K562 (cell line): ENCODE data around the gene PIGC. TPM values are rescaled to one million over a fixed set of nuclear protein-coding genes. Genes with fewer than 3 reads are reported as not detected.

ENCODE experiments used
- ATAC-seq: fragments of 200-7000 bp; cut with Tn5 transposase; 3 replicates; pipeline ENCODE4 v1.9.1; 2020; ENCODE audit warnings: moderate library complexity
- BruUV-seq: library from RNA; stranded (reverse); fragments of 400-500 nt; replicated peaks from 2 replicates; lab custom pipeline; 2021; lab: Mats Ljungman, UMichigan
- CTCF ChIA-PET: fragments of 300-600 bp; formaldehyde crosslinking; extraction: SDS; loops from one replicate; lab custom pipeline; 2021; ENCODE audit warnings: low intra/inter-chr PET ratio; lab: Yijun Ruan, JAX
- POLR2A ChIA-PET: fragments of 300-600, 350-650 bp; sonication (Branson Sonifier 250); formaldehyde crosslinking; extraction: SDS; loops from one replicate; lab custom pipeline; 2021; ENCODE audit warnings: antibody characterized with exemption, inconsistent platforms; lab: Yijun Ruan, JAX
- DNase-seq, 4 experiments: peaks; one replicate each; pipeline versions ENCODE4 v3.0.0 to v3.0.0-alpha.2; 2011 to 2018; ENCODE audit warnings: low spot score in 3 of 4, mixed read lengths in 3 of 4; ENCODE audit errors: extremely low read depth in 1 of 4
- FAIRE-seq: peaks from 2 replicates; lab custom pipeline; 2011; peaks lifted over from hg19 to GRCh38; lab: Jason Lieb, UNC
- H2AFZ ChIP-seq: 2 replicates; pipeline ENCODE4 v1.6.0; 2011; ENCODE audit warnings: low read depth, low read length, control low read depth, inconsistent platforms
- H3K27ac ChIP-seq: fragments of 200-600 bp; 3 replicates; pipeline ENCODE4 v1.8.0; 2011; ENCODE audit warnings: low read depth, mild to moderate bottlenecking, control low read depth, inconsistent platforms, low read length, moderate library complexity, mixed read lengths; ENCODE audit errors: extremely low read depth
- H3K27me3 ChIP-seq, 2 experiments: fragments of 300-600 bp in 1 of 2; 2 replicates in 1 of 2; 3 replicates in 1 of 2; pipeline versions ENCODE4 v1.6.0 to v1.8.0; 2011; ENCODE audit warnings: inconsistent platforms in 2 of 2, low read length in 2 of 2, mild to moderate bottlenecking in 1 of 2, mixed read lengths in 1 of 2, moderate library complexity in 1 of 2; ENCODE audit not compliant: control insufficient read depth in 2 of 2, insufficient read depth in 2 of 2
- H3K36me3 ChIP-seq: fragments of 300-600 bp; 3 replicates; pipeline ENCODE4 v1.8.0; 2011; ENCODE audit warnings: mild to moderate bottlenecking, low read length, inconsistent platforms; ENCODE audit not compliant: control insufficient read depth, insufficient read depth
- H3K4me1 ChIP-seq, 2 experiments: fragments of 200-600 bp in 1 of 2; replicated peaks in 1 of 2; 2 replicates in 1 of 2; 3 replicates in 1 of 2; pipeline versions ENCODE4 v1.5.1 to v1.8.0; 2011; ENCODE audit warnings: inconsistent platforms in 2 of 2, low read length in 2 of 2, mild to moderate bottlenecking in 1 of 2, mixed read lengths in 1 of 2, moderate library complexity in 1 of 2; ENCODE audit not compliant: control insufficient read depth in 2 of 2, insufficient read depth in 2 of 2
- H3K4me2 ChIP-seq: 2 replicates; pipeline ENCODE4 v1.6.1; 2011; ENCODE audit warnings: low read length, control low read depth, inconsistent platforms, mixed read lengths; ENCODE audit not compliant: insufficient read depth
- H3K4me3 ChIP-seq: fragments of 200-600 bp; sonication (generic), shearing (Covaris generic); 2 replicates; pipeline ENCODE4 v1.5.1; 2016; ENCODE audit warnings: control low read depth, inconsistent platforms
- H3K79me2 ChIP-seq: fragments of 200-600 bp; 3 replicates; pipeline ENCODE4 v1.8.0; 2011; ENCODE audit warnings: low read length, inconsistent platforms; ENCODE audit not compliant: control insufficient read depth, insufficient read depth
- H3K9ac ChIP-seq, 2 experiments: 2 replicates each; pipeline versions ENCODE4 v1.6.0 to v1.6.1; 2011; ENCODE audit warnings: low read depth in 2 of 2, low read length in 2 of 2, control low read depth in 1 of 2, inconsistent platforms in 1 of 2, mild to moderate bottlenecking in 1 of 2, mixed read lengths in 1 of 2; ENCODE audit not compliant: insufficient read depth in 1 of 2
- H3K9me1 ChIP-seq: one replicate; pipeline ENCODE4 v1.6.0; 2011; ENCODE audit warnings: inconsistent platforms, mild to moderate bottlenecking, low read length, moderate library complexity; ENCODE audit not compliant: control insufficient read depth, insufficient read depth
- H3K9me3 ChIP-seq: replicated peaks from 2 replicates; pipeline ENCODE4 v1.5.1; 2011; ENCODE audit warnings: low read depth, low read length, inconsistent platforms; ENCODE audit not compliant: control insufficient read depth, insufficient read depth
- H4K20me1 ChIP-seq: replicated peaks from 2 replicates; pipeline ENCODE4 v1.6.1; 2011; ENCODE audit warnings: low read length, inconsistent platforms, mixed read lengths; ENCODE audit not compliant: control insufficient read depth, insufficient read depth
- LEF1 ChIP-seq: fragments of 450-650 bp; IDR thresholded peaks from 2 replicates; pipeline ENCODE4 v1.6.1; 2016; ENCODE audit warnings: mild to moderate bottlenecking
- MEIS2 ChIP-seq: fragments of 450-650 bp; IDR thresholded peaks from 2 replicates; pipeline ENCODE4 v1.6.1; 2014; ENCODE audit warnings: mild to moderate bottlenecking; ENCODE audit not compliant: partially characterized antibody
- TAL1 ChIP-seq: fragments of 450-650 bp; IDR thresholded peaks from 2 replicates; pipeline ENCODE4 v1.6.1; 2016; ENCODE audit warnings: mild to moderate bottlenecking
- ZNF263 ChIP-seq: sonication (generic); formaldehyde crosslinking; IDR thresholded peaks from 2 replicates; pipeline ENCODE4 v1.8.0; 2022; ENCODE audit warnings: mild to moderate bottlenecking, missing genetic modification reagents, borderline replicate concordance
- WGBS: fragments of 100-300 bp; shearing (Covaris generic); methylation state at CpG from one replicate; pipeline ENCODE4 v1.1.6; 2016; ENCODE audit warnings: low coverage, mixed read lengths; ENCODE audit not compliant: insufficient coverage; ENCODE audit errors: missing lambda C conversion rate; 5-methylcytosine and 5-hydroxymethylcytosine counted together
- in situ Hi-C: fragments of 300-500 bp; cut with MboI; formaldehyde crosslinking; loops from 4 replicates; pipeline ENCODE4 v1.15.0; 2018; ENCODE audit warnings: inconsistent platforms, mixed read lengths
- intact Hi-C: fragments of 100-400 bp; cut with micrococcal nuclease; formaldehyde crosslinking; loops from 2 replicates; pipeline ENCODE4 v1.14.2; 2022
- polyA plus RNA-seq, 8 experiments: library from polyadenylated mRNA; depleted of rRNA in 4 of 8; stranded (reverse) in 5 of 8; unstranded in 3 of 8; fragments of >200 nt; fragmentation: Nextera tagmentation in 2 of 8; fragmentation: Illumina TruSeq in 1 of 8; extraction: Ambion mirVana in 2 of 8; extraction: Trizol in 1 of 8; gene quantifications; 2 replicates each; pipeline versions ENCODE4 v1.2.1 to v1.2.3, GENCODE V29; 2011 to 2014; ENCODE audit warnings: inconsistent platforms in 1 of 8, missing spikeins in 1 of 8
- total RNA-seq, 7 experiments: library from RNA; depleted of rRNA in 6 of 7; stranded (reverse); fragments of >200 nt in 6 of 7; fragmentation: Illumina TruSeq in 2 of 7; extraction: Trizol in 2 of 7; gene quantifications; 2 replicates each; pipeline versions ENCODE4 v1.2.1 to v1.2.3, GENCODE V29; 2011 to 2021; ENCODE audit warnings: low replicate concordance in 1 of 7

The PIGC gene
- total and polyA plus RNA-seq, 9 of the 15 experiments (the other 6 are each of a cell fraction or from before 2014, with no cell fraction given), result 30.5 to 97.9 (median 54.7) TPM

GRCh38 chr1:172480431-172480830 lies 36.6 kb upstream of the PIGC start:
- Histone ChIP-seq H3K79me2 (no peaks in the 10 kb centered on the region), H2AFZ (peak overlapping the region; percentile 85; the same call in 1 of the 2 replicates), H3K4me2 (no peak overlapping the region), H3K9me3 (no peaks in the 10 kb centered on the region), H4K20me1 (no peaks in the 10 kb centered on the region), H3K27me3 (no peaks in the 10 kb centered on the region), H3K27ac (no peak overlapping the region), H3K9ac (no peak overlapping the region), H3K36me3 (no peaks in the 10 kb centered on the region), H3K4me1 (peaks cover 0 to 6% of the 10 kb centered on the region in 2 experiments; a peak in 3 of 5 replicates), H3K9me1 (no peaks in the 10 kb centered on the region), H3K4me3 (no peak overlapping the region)
- no peak for DNase-seq
- TF ChIP-seq MEIS2 (peak; percentile 47), LEF1 (peak; percentile 60; the same call in 1 of the 2 replicates), ZNF263 (CRISPR knock-in tag) (no peak)
- BruUV-seq, result no TSS peak
- CTCF ChIA-PET, result no interaction called here
- POLR2A ChIA-PET, result no interaction called here
- 24% methylated on average over 3 of the region's 3 CpGs for WGBS
- in situ Hi-C loops, result no loop called here
- intact Hi-C loops, result no loop called here
- ATAC-seq, result peak; percentile 26; the same call in 2 of the 3 replicates
- FAIRE-seq, result no peak

DNA sequence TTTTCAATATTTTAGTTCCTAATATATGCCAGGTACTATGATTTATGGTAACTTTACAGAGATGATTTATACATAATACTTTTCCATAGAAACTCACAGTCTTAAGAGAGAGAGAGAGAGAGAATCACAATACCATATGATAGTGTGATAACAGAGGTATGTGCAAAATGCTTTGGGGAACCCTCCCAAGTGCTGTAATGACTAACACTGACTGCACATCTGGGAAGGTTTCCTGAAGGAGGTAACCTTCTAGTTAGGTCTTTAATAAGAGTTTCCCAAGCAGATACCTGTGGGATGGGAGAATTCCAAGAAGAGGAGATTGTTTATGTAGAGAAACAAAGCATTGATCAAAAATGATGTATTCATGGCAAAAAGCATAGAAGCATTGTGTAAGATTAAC lies 34.6 kb upstream of the PIGC start:
- no peaks in the 10 kb centered on the region for H3K79me2 ChIP-seq
- H3K4me2 ChIP-seq, result no peak overlapping the region
- no peaks in the 10 kb centered on the region for H4K20me1 ChIP-seq
- H3K9me1 ChIP-seq, result no peaks in the 10 kb centered on the region
- H3K36me3 ChIP-seq, result no peaks in the 10 kb centered on the region
- POLR2A ChIA-PET, result interaction anchor here (0.5 to 0.6 kb wide), 2 partner anchors 18 to 50 kb away, joined by 3 read pairs; no protein-coding TSS in a partner anchor
- no peak overlapping the region for H3K27ac ChIP-seq
- BruUV-seq, result no TSS peak
- no peak overlapping the region for H3K4me3 ChIP-seq
- no peaks in the 10 kb centered on the region for H3K27me3 ChIP-seq
- ATAC-seq, result no peak
- no peak for DNase-seq
- FAIRE-seq, result no peak
- no peak overlapping the region for H3K9ac ChIP-seq
- H2AFZ ChIP-seq, result no peak overlapping the region
- no peaks in the 10 kb centered on the region for H3K9me3 ChIP-seq
- TF ChIP-seq TAL1, result no peak
- CTCF ChIA-PET, result no interaction called here
- in situ Hi-C loops (no loop called here), intact Hi-C loops (no loop called here)
- H3K4me1 ChIP-seq, result peaks cover 3 to 6% of the 10 kb centered on the region in 2 experiments; a peak in 3 of 5 replicates
